Skin epidermis (tissue), 12 donors: Measurements from ENCODE around the gene MACROD2.

Experiments used
- H3K27ac ChIP-seq, 21 experiments: fragments of 200-600 bp; sonication (generic) in 11 of 21; one replicate each; pipeline ENCODE4 v1.5.0; 2020; ENCODE audit warnings: mild to moderate bottlenecking in 3 of 21, inconsistent platforms in 2 of 21, moderate library complexity in 2 of 21
- H3K4me3 ChIP-seq, 7 experiments: fragments of 200-600 bp; sonication (generic) in 2 of 7; one replicate each; pipeline ENCODE4 v1.5.0; 2020; ENCODE audit warnings: inconsistent platforms in 2 of 7, mild to moderate bottlenecking in 2 of 7, moderate library complexity in 1 of 7

MACROD2 gene

GRCh38 chr20:15288106-15288505 is 1292.8 kb downstream of the MACROD2 start:
- no peak overlapping the region for H3K27ac ChIP-seq
- H3K4me3 ChIP-seq = no peak overlapping the region

DNA sequence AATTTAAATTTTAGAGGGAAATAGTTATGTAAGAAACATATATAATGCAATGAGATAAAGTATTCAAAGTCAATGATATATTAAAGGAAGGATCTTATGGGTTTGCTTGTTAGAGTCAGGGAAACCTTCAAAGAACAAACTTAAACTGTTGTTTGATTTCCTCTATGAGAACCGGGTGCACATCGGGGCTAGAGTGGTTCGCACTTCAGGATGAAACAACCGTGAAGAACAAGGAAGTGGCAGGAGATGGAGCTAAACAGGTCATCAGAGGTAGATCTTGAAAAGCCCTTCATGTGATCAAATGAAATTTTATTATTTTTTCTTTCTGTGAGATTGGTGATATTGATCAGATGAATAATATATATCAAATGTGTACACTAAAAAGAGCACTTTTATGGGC is 1294.0 kb downstream of the MACROD2 start:
- H3K27ac ChIP-seq = no peak overlapping the region

DNA sequence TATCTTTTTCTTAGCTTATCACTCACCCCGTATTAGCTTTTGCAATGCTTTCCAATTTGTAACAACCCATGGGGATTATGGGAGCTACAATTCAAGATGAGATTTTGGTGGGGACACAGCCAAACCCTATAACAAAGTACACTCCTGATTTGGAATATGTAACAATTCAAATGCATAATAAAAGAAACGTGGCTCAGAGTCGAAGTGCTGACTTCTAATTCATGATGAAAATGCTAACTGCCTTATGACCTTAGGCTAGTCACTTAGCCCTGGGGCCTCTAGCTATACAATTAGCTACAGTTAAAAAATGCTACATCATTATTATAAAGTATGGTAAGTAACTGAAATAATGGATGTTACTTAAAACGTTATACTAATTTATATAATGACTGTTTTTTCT is 1297.1 kb downstream of the MACROD2 start:
- Histone ChIP-seq H3K4me3 (no peak overlapping the region), H3K27ac (no peak overlapping the region)

More for the DNA sequence above, 1294.0 kb downstream of the MACROD2 start:
- H3K4me3 ChIP-seq = no peak overlapping the region

- Histone ChIP-seq H3K4me3 (no peak overlapping the region), H3K27ac (no peak overlapping the region)
Measured at GRCh38 chr20:15296422-15296821, 1301.1 kb downstream of the MACROD2 start.

DNA sequence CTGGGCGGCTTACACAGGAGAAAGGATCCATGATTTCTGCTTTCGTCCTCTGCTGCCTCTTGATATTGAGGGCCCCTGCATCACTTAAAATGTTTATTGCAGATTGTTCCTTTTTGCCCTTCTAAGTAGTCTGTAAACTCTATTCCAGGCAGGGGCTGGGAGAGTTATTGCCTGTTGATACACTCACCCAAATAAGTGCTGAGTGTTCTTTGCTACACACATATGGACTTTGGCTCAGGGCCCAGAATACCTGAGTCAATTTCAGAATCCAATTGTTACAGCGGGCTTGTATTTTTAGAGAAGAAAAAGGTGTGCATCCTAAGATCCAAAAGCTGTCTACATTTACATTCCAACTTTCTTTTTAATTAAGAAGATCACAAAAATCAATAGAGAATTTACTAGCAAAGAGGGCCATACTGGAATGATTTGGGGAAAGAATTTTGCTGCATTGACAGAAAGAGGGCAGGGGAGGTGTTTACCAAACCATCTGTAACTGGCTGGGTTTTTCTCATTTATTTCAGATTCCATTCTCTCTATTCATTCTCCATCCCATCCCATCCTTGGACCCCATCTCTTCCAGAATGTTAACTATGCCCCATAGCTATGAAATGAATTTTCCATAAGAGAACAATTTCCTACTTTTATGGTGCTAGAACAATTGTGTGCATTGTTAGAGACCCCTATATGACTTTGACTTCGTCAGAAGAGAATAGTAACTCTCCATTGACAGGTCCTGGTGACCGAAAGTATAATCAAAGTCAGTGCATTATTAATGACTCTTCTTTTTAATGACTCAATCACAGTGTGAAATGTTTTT is 1302.0 kb downstream of the MACROD2 start:
- H3K27ac ChIP-seq = no peak overlapping the region

DNA sequence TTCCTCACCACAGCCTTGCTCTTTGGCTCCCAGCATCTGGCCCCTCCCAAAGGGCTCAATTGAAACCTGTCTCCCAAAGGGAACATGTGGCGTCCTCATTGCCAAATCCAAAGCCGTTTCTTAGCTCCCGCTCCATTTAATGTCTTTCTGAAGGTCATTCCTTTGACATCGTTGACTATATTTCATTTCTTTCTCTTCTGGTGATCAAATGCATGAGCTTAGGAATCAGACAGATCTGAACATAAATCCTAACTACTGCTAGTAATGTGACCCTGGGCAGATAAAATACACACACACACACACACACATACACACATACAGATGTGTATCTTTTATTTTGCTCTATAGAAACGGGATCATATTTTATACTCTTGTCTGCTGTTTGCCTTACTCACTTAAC is 1306.8 kb downstream of the MACROD2 start:
- no peak overlapping the region for H3K27ac ChIP-seq
- no peak overlapping the region for H3K4me3 ChIP-seq

More for the DNA sequence above, 1302.0 kb downstream of the MACROD2 start:
- H3K4me3 ChIP-seq = no peak overlapping the region

DNA sequence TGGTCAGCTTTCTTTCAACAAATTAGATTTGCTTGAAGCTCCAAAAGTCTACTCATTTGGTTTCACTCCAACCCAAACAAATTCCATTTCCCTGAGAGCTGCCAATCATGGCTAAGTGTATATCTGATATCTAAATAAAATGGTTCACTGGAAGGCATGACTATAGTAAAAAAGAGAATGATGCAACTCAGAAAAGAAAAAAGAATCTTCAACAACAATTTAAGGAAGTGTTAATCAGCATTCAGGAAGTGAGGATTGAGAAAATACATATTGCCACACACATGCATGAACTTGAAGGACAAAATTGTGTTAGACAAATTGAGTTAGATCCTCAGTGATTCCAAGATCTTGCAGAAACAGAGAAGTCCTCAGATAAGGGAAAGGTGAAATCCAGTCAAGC is 1315.0 kb downstream of the MACROD2 start:
- no peak overlapping the region for H3K4me3 ChIP-seq
- H3K27ac ChIP-seq = no peak overlapping the region

GRCh38 chr20:15316556-15316955 is 1321.2 kb downstream of the MACROD2 start:
- H3K27ac ChIP-seq = no peak overlapping the region
- no peak overlapping the region for H3K4me3 ChIP-seq

GRCh38 chr20:15317546-15318232 is 1322.4 kb downstream of the MACROD2 start:
- H3K27ac ChIP-seq = peak overlapping the region in 1 of 21 experiments; percentile 57
- no peak overlapping the region for H3K4me3 ChIP-seq

DNA sequence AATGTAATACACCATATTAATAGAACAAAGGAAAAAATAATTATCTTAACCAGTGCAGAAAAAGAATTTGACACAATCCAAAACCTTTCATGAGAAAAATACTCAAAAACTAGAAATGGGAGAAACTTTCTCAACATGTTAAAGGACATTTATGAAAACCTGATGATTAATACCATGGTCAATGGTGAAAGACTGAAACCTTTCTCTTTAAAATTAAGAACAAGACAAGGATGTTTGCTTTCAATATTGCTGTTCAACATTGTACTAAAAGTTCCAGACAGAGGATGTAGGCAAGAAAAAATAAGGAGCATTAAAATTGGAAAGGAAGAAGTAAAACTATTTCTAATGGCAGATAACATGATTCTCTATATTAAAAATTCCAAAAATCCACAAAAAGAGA is 1323.4 kb downstream of the MACROD2 start:
- Histone ChIP-seq H3K4me3 (no peak overlapping the region), H3K27ac (peak overlapping the region in 1 of 21 experiments; percentile 44)

- no peak overlapping the region for H3K4me3 ChIP-seq
- no peak overlapping the region for H3K27ac ChIP-seq
Measured at GRCh38 chr20:15319439-15319838, 1324.1 kb downstream of the MACROD2 start.

DNA sequence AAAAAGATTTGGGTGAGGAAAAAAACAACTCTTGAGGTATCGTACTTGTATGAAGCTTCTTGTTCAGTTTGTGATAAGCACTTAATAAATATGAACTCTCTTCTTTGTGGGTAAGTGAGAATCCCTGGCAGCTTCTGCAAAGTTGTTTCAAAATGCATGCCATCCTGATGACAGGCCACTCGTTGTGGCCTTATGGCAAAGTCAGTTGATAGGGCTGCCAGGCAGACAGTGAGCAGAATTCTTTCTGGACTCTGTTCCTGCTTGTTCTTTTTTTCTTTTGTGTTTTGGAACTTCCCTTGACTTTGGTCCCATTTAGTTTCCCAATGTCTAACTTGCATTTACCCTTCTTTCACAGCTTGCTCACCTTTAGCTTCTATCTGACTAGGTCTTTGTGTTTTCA is 1325.6 kb downstream of the MACROD2 start:
- Histone ChIP-seq H3K27ac (no peak overlapping the region), H3K4me3 (no peak overlapping the region)

DNA sequence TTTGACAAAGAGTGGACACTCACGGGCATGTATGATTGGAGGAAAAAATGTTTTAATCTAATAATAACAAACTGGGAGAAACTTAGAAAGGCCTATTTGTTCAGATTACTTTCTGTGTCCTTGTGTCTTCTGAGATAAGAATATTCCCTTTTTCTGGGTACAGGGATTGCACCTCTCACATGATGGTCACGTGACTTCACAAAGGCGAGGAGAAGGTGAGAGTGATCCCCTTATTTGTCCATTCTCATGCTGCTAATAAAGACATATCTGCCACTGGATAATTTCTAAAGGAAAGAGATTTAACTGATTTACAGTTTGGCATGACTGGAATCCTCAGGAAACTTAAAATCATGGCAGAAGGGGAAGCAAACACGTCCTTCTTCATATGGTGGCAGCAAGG is 1331.8 kb downstream of the MACROD2 start:
- Histone ChIP-seq H3K27ac (no peak overlapping the region), H3K4me3 (no peak overlapping the region)

- no peak overlapping the region for H3K4me3 ChIP-seq
- H3K27ac ChIP-seq = no peak overlapping the region
Measured at GRCh38 chr20:15328084-15328483, 1332.8 kb downstream of the MACROD2 start.

GRCh38 chr20:15332711-15333160 is 1337.4 kb downstream of the MACROD2 start:
- Histone ChIP-seq H3K27ac (no peak overlapping the region), H3K4me3 (no peak overlapping the region)

- H3K27ac ChIP-seq = no peak overlapping the region
- H3K4me3 ChIP-seq = no peak overlapping the region
Measured at GRCh38 chr20:15333170-15333569, 1337.9 kb downstream of the MACROD2 start.

GRCh38 chr20:15336011-15336410 is 1340.7 kb downstream of the MACROD2 start:
- H3K4me3 ChIP-seq = no peak overlapping the region

GRCh38 chr20:15336536-15336935 is 1341.2 kb downstream of the MACROD2 start:
- Histone ChIP-seq H3K4me3 (no peak overlapping the region), H3K27ac (no peak overlapping the region)

More at GRCh38 chr20:15336011-15336410, 1340.7 kb downstream of the MACROD2 start:
- no peak overlapping the region for H3K27ac ChIP-seq

DNA sequence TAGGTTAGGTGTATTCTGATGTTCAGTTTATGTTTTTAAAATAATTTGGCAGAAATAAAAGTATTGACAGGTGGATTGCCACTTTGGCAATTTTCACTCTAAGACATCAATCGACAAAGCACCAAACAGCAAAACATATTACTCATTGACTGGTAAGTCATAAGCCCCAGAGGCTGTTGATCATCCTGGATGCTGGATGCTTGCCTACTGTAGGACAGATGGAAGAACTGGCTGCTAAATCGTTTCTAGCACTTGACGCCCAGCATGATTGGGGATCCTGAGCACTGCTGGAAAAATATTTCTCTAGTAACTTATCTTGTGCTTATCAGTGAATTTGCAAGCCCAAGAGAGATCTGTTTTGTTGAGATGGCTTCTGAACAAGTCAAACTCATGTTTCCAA is 1343.9 kb downstream of the MACROD2 start:
- no peak overlapping the region for H3K27ac ChIP-seq
- H3K4me3 ChIP-seq = no peak overlapping the region

DNA sequence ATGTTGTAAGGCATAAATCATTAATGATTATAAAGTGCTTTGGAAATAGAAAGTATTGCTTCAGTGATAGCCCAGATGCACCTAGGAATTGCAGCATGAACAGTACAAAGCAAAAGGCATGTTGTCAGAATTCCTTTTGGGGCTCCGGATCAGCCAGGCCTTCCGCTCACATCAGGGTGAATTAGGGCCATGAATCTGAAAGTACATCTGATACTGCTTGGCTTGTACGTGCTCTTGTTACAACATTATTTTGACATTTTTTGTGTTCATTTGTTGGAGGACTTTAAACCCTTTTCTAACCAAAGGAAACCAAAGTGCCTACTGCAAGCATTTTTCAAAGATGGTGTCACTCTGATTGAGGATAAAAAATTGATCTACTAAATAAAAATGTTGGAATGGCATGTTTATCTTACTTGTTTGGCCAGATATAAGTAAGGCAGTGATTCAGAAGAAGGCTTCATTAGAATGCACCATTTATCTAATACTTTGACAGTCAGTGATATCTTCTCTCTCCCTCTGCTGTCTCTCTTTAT is 1347.7 kb downstream of the MACROD2 start:
- H3K4me3 ChIP-seq = no peak overlapping the region
- no peak overlapping the region for H3K27ac ChIP-seq

- Histone ChIP-seq H3K27ac (no peak overlapping the region), H3K4me3 (no peak overlapping the region)
Measured at GRCh38 chr20:15345287-15345686, 1350.0 kb downstream of the MACROD2 start.
